HCT116 (cell line): Measurements from ENCODE around the gene CEP152. TPM values are rescaled to one million over a fixed set of nuclear protein-coding genes. Genes with fewer than 3 reads are reported as not detected.

Source experiments
- ATAC-seq: fragments of 200-7000 bp; cut with Tn5 transposase; 2 replicates; pipeline ENCODE4 v1.9.1; 2020; ENCODE audit warnings: mild to moderate bottlenecking, moderate library complexity
- BruUV-seq: library from RNA; stranded (reverse); fragments of 400-500 nt; replicated peaks from 2 replicates; lab custom pipeline; 2021; lab: Mats Ljungman, UMichigan
- CTCF ChIA-PET: fragments of 300-600 bp; sonication (Branson Sonifier 250); formaldehyde crosslinking; loops from one replicate; lab custom pipeline; 2021; ENCODE audit warnings: antibody characterized with exemption; lab: Charles Lee
- POLR2A ChIA-PET: fragments of 300-600, 350-600 bp; sonication (Branson Sonifier 250); formaldehyde crosslinking; loops from one replicate; lab custom pipeline; 2021; ENCODE audit warnings: antibody characterized with exemption; lab: Charles Lee
- RAD21 ChIA-PET, 2 experiments: fragments of 300-600 bp; sonication (Branson Sonifier 250); formaldehyde crosslinking; loops; one replicate each; lab custom pipeline; 2023; ENCODE audit warnings: low total read pairs in 2 of 2; ENCODE audit not compliant: uncharacterized antibody in 2 of 2, unreplicated experiment in 2 of 2, low non-redundant PET in 1 of 2; lab: Charles Lee
- DNase-seq: peaks from one replicate; pipeline ENCODE4 v3.0.0-alpha.2; 2010; ENCODE audit warnings: low read depth, low spot score
- H2AFZ ChIP-seq: fragments of 200-600 bp; shearing (Covaris generic), sonication (generic); 2 replicates; pipeline ENCODE4 v1.6.1; 2017; ENCODE audit warnings: low read depth, mixed run types, mixed read lengths, antibody characterized with exemption, low read length; ENCODE audit not compliant: poor library complexity, severe bottlenecking
- H3K27ac ChIP-seq: 2 replicates; pipeline ENCODE4 v1.5.1; 2012; ENCODE audit warnings: low read depth, low read length
- H3K27me3 ChIP-seq: fragments of 200-600 bp; sonication (generic); 2 replicates; pipeline ENCODE4 v1.6.1; 2016; ENCODE audit warnings: mixed run types, low read length, mixed read lengths; ENCODE audit not compliant: insufficient read depth
- H3K36me3 ChIP-seq, 2 experiments: fragments of 200-500 bp in 1 of 2; fragments of 200-600 bp in 1 of 2; sonication (Bioruptor generic) in 1 of 2; sonication (generic) in 1 of 2; 2 replicates each; pipeline versions ENCODE4 v1.5.1 to v1.6.1; 2014 to 2016; ENCODE audit warnings: low read length in 2 of 2, inconsistent platforms in 1 of 2, mixed read lengths in 1 of 2, mixed run types in 1 of 2; ENCODE audit not compliant: insufficient read depth in 2 of 2, control insufficient read depth in 1 of 2
- H3K4me1 ChIP-seq, 2 experiments: fragments of 200-600 bp in 1 of 2; sonication (generic) in 1 of 2; 2 replicates each; pipeline versions ENCODE4 v1.5.1 to v1.6.1; 2012 to 2017; ENCODE audit warnings: low read length in 2 of 2, inconsistent platforms in 1 of 2, mild to moderate bottlenecking in 1 of 2, mixed read lengths in 1 of 2, mixed run types in 1 of 2, moderate library complexity in 1 of 2; ENCODE audit not compliant: insufficient read depth in 2 of 2, control insufficient read depth in 1 of 2
- H3K4me2 ChIP-seq: fragments of 200-600 bp; sonication (generic); 2 replicates; pipeline ENCODE4 v1.6.1; 2017; ENCODE audit warnings: mixed run types, low read length, mixed read lengths
- H3K4me3 ChIP-seq, 2 experiments: fragments of 200-600 bp in 1 of 2; sonication (generic) in 1 of 2; replicated peaks in 1 of 2; 2 replicates each; pipeline ENCODE4 v1.5.1; 2011 to 2016; ENCODE audit warnings: low read length in 2 of 2, control low read depth in 1 of 2, low read depth in 1 of 2, mild to moderate bottlenecking in 1 of 2, mixed read lengths in 1 of 2, mixed run types in 1 of 2
- H3K79me2 ChIP-seq: fragments of 200-600 bp; sonication (generic); 2 replicates; pipeline ENCODE4 v1.6.1; 2017; ENCODE audit warnings: mild to moderate bottlenecking, mixed run types, low read length, moderate library complexity, mixed read lengths; ENCODE audit not compliant: insufficient read depth
- H3K9ac ChIP-seq: fragments of 200-600 bp; sonication (generic); 2 replicates; pipeline ENCODE4 v1.6.1; 2016; ENCODE audit warnings: low read length, mixed read lengths
- H3K9me2 ChIP-seq: fragments of 200-600 bp; sonication (generic), shearing (Covaris generic); 2 replicates; pipeline ENCODE4 v1.6.1; 2017; ENCODE audit warnings: mixed run types, mild to moderate bottlenecking, moderate library complexity; ENCODE audit not compliant: insufficient read depth
- H3K9me3 ChIP-seq, 2 experiments: fragments of 200-500 bp in 1 of 2; fragments of 200-600 bp in 1 of 2; sonication (Bioruptor generic) in 1 of 2; sonication (generic) in 1 of 2; 2 replicates each; pipeline ENCODE4 v1.6.1; 2014 to 2017; ENCODE audit warnings: low read length in 2 of 2, mixed read lengths in 2 of 2, inconsistent platforms in 1 of 2, low read depth in 1 of 2, mild to moderate bottlenecking in 1 of 2, mixed run types in 1 of 2, moderate library complexity in 1 of 2; ENCODE audit not compliant: control insufficient read depth in 1 of 2, insufficient read depth in 1 of 2
- H4K20me1 ChIP-seq: fragments of 200-600 bp; sonication (generic), shearing (Covaris generic); 2 replicates; pipeline ENCODE4 v1.6.1; 2017; ENCODE audit warnings: mixed run types, mild to moderate bottlenecking, moderate library complexity; ENCODE audit not compliant: insufficient read depth
- CBX3 ChIP-seq: IDR thresholded peaks from 2 replicates; pipeline ENCODE4 v1.6.1; 2012; ENCODE audit warnings: low read depth
- CTCF ChIP-seq, 3 experiments: fragments of 200-600 bp in 1 of 3; sonication (generic) in 1 of 3; IDR thresholded peaks in 2 of 3; conservative IDR thresholded peaks in 1 of 3; 2 replicates each; pipeline ENCODE4 v1.5.1; 2012 to 2017; ENCODE audit warnings: low read depth in 2 of 3, low read length in 2 of 3, antibody characterized with exemption in 1 of 3, borderline replicate concordance in 1 of 3, control low read depth in 1 of 3, mild to moderate bottlenecking in 1 of 3, mixed read lengths in 1 of 3, mixed run types in 1 of 3, moderate library complexity in 1 of 3; ENCODE audit not compliant: insufficient read depth in 1 of 3
- EGR1 ChIP-seq: IDR thresholded peaks from 2 replicates; pipeline ENCODE4 v1.6.1; 2012; ENCODE audit warnings: low read depth
- EZH2 ChIP-seq: fragments of 200-600 bp; sonication (generic); IDR thresholded peaks from 2 replicates; pipeline ENCODE4 v1.6.1; 2017; ENCODE audit warnings: antibody characterized with exemption, mixed run types
- EZH2phosphoT487 ChIP-seq: fragments of 200-600 bp; IDR thresholded peaks from 2 replicates; pipeline ENCODE4 v1.6.1; 2018; ENCODE audit warnings: antibody characterized with exemption, borderline replicate concordance
- MAX ChIP-seq: IDR thresholded peaks from 2 replicates; pipeline ENCODE4 v1.6.1; 2012
- POLR2A ChIP-seq: IDR thresholded peaks from 2 replicates; pipeline ENCODE4 v1.7.0; 2011; ENCODE audit warnings: borderline replicate concordance; ENCODE audit not compliant: insufficient read depth, insufficient read length; ENCODE audit errors: extremely low read depth
- POLR2AphosphoS5 ChIP-seq: IDR thresholded peaks from 2 replicates; pipeline ENCODE4 v1.6.1; 2011; ENCODE audit warnings: mild to moderate bottlenecking, low read depth, low read length, moderate library complexity
- RAD21 ChIP-seq: IDR thresholded peaks from 2 replicates; pipeline ENCODE4 v1.6.1; 2012; ENCODE audit warnings: low read depth, mild to moderate bottlenecking
- REST ChIP-seq: IDR thresholded peaks from 2 replicates; pipeline ENCODE4 v1.6.1; 2012; ENCODE audit warnings: low read depth
- SP1 ChIP-seq: IDR thresholded peaks from 2 replicates; pipeline ENCODE4 v1.6.1; 2012; ENCODE audit warnings: low read depth
- SRF ChIP-seq: IDR thresholded peaks from 2 replicates; pipeline ENCODE4 v1.6.1; 2012; ENCODE audit warnings: low read depth
- TCF7L2 ChIP-seq: IDR thresholded peaks from 2 replicates; pipeline ENCODE4 v1.7.0; 2011; ENCODE audit warnings: borderline replicate concordance, inconsistent platforms; ENCODE audit not compliant: insufficient read depth, insufficient read length; ENCODE audit errors: extremely low read depth
- ZFX ChIP-seq: fragments of 450-650 bp; IDR thresholded peaks from 2 replicates; pipeline ENCODE4 v1.6.1; 2017
- intact Hi-C: fragments of 100-400 bp; cut with micrococcal nuclease; formaldehyde crosslinking; loops from 2 replicates; pipeline ENCODE4 v1.10.0; 2022
- total RNA-seq: library from RNA; stranded (reverse); gene quantifications from one replicate; pipeline ENCODE4 v1.2.1, GENCODE V29; 2021; ENCODE audit not compliant: unreplicated experiment

CEP152 gene
- total RNA-seq, 1 experiment from 2014 or later: 19.7 TPM

GRCh38 chr15:48782911-48783310 is 28.0 kb downstream of the CEP152 start:
- Histone ChIP-seq H3K9ac (no peak overlapping the region), H3K9me3 (no peaks in the 10 kb centered on the region), H3K36me3 (peaks cover 25 to 27% of the 10 kb centered on the region in 2 experiments), H2AFZ (no peak overlapping the region), H3K4me2 (no peak overlapping the region), H3K79me2 (no peaks in the 10 kb centered on the region), H3K9me2 (no peaks in the 10 kb centered on the region), H3K27me3 (no peaks in the 10 kb centered on the region), H3K27ac (no peak overlapping the region), H3K4me3 (no peak overlapping the region), H3K4me1 (no peaks in the 10 kb centered on the region), H4K20me1 (no peaks in the 10 kb centered on the region)
- BruUV-seq: no TSS peak
- ATAC-seq: no peak
- no peak for TF ChIP-seq REST
- TF ChIP-seq POLR2AphosphoS5: no peak
- TF ChIP-seq MAX: no peak
- TF ChIP-seq EGR1: no peak
- RAD21 ChIA-PET: no interaction called here
- DNase-seq: no peak
- POLR2A ChIA-PET: no interaction called here
- CTCF ChIA-PET: no interaction called here
- intact Hi-C loops: no loop called here

- no peak overlapping the region for H3K4me2 ChIP-seq
- no peaks in the 10 kb centered on the region for H3K9me3 ChIP-seq
- no peaks in the 10 kb centered on the region for H3K4me1 ChIP-seq
- ChIA-PET CTCF (no interaction called here), RAD21 (no interaction called here), POLR2A (no interaction called here)
- DNase-seq: no peak
- no peak overlapping the region for H3K27ac ChIP-seq
- H3K4me3 ChIP-seq: no peak overlapping the region
- H3K9me2 ChIP-seq: no peaks in the 10 kb centered on the region
- no peaks in the 10 kb centered on the region for H4K20me1 ChIP-seq
- ATAC-seq: no peak
- peaks cover 27 to 28% of the 10 kb centered on the region in 2 experiments for H3K36me3 ChIP-seq
- H3K79me2 ChIP-seq: no peaks in the 10 kb centered on the region
- no peak overlapping the region for H3K9ac ChIP-seq
- no TSS peak for BruUV-seq
- H2AFZ ChIP-seq: no peak overlapping the region
- no peaks in the 10 kb centered on the region for H3K27me3 ChIP-seq
- intact Hi-C loops: no loop called here
- TF ChIP-seq POLR2A (no peak), MAX (no peak), EZH2phosphoT487 (no peak), EZH2 (no peak), CTCF (IDR thresholded peaks at IDR 0.05 in 2 of 3, conservative IDR thresholded peaks at IDR 0.05 in 1 of 3; ENCODE audit: borderline replicate concordance in 1 of 3, insufficient read depth in 1 of 3, low read depth in 2 of 3, low read length in 2 of 3) (no peak), EGR1 (no peak), TCF7L2 (no peak), SRF (no peak), POLR2AphosphoS5 (no peak), SP1 (no peak), RAD21 (no peak), CBX3 (no peak), ZFX (no peak)
These were observed 29.3 kb downstream of the CEP152 start for GRCh38 chr15:48781481-48782081.
